T-helper 17 cell (primary cell): Measurements from ENCODE around the gene CCDC85A. TPM values are rescaled to one million over a fixed set of nuclear protein-coding genes. Genes with fewer than 3 reads are reported as not detected.

Source experiments
- ATAC-seq: fragments of 150-1000 bp; cut with Tn5 transposase; 2 replicates; pipeline ENCODE4 v1.10.0; 2021; ENCODE audit warnings: mild to moderate bottlenecking, moderate library complexity
- DNase-seq, 3 donors: peaks; one replicate each; pipeline versions ENCODE4 v3.0.0 to v3.0.0-alpha.2; 2020 to 2021
- H3K9me3 ChIP-seq: one replicate; pipeline ENCODE4 v1.7.0; 2013; ENCODE audit warnings: low read length, mild to moderate bottlenecking; ENCODE audit not compliant: control insufficient read depth, poor library complexity, severe bottlenecking
- H3K27ac Mint-ChIP-seq: one replicate; pipeline ENCODE4 v1.8.0; 2022; ENCODE audit warnings: mild to moderate bottlenecking, moderate library complexity, mixed read lengths
- H3K27me3 Mint-ChIP-seq: one replicate; pipeline ENCODE4 v1.8.0; 2022; ENCODE audit warnings: mixed read lengths
- H3K36me3 Mint-ChIP-seq: one replicate; pipeline ENCODE4 v1.8.0; 2022; ENCODE audit warnings: low read depth, mixed read lengths
- H3K4me1 Mint-ChIP-seq: one replicate; pipeline ENCODE4 v1.8.0; 2022; ENCODE audit warnings: mild to moderate bottlenecking, mixed read lengths
- H3K4me3 Mint-ChIP-seq: one replicate; pipeline ENCODE4 v1.8.0; 2022; ENCODE audit warnings: mild to moderate bottlenecking, moderate library complexity, mixed read lengths
- total RNA-seq, 4 donors: library from RNA in 2 of 4; stranded (reverse) in 2 of 4; gene quantifications; one replicate each; pipeline ENCODE4 v1.2.3 and lab custom pipeline; 2022 to 2026

Gene CCDC85A
- total RNA-seq, 2 donors from 2014 or later = not detected

DNA sequence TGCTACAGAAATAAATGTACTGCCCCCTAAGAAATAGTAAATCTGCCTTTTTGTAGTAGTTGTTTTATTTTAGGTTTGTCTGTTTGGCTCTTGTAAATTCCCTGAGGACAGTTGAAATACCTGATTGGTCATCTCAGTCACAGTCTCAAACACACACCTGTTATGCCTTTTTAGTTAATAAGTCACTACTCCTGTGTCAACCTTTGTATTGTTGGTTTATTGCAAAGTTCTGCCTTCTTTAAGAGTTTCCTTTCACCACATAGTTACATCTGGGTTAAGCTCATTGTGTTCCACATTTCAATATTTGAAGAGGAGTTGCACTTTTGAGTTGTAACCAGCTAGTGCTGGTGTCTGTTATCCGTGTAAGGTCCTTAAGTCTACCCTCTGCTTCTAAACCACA lies 198.7 kb downstream of the CCDC85A start:
- no peaks in the 10 kb centered on the region for H3K27me3 Mint-ChIP-seq
- DNase-seq = no peak

DNA sequence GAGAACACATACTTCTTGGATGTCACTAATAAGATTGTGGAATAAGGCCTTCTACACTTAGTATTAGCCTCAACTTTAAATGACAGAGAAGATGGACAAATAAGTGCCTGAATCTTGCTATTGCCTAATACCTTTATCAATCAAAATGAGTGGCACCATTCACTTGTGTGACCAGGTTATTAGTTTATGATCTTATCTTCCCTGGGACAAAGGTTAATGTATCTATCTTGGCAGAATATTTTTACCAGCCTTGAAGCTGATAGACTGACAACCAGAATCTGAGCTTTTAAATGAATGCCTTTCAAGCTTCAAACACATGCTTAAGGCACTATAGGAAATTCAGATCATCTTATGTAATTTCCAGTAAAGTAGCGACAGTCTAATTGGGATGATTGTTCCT lies 202.9 kb downstream of the CCDC85A start:
- H3K4me3 Mint-ChIP-seq = no peak overlapping the region
- DNase-seq = no peak
- ATAC-seq = no peak
- no peak overlapping the region for H3K27ac Mint-ChIP-seq
- no peaks in the 10 kb centered on the region for H3K27me3 Mint-ChIP-seq
- H3K4me1 Mint-ChIP-seq = no peaks in the 10 kb centered on the region
- no peaks in the 10 kb centered on the region for H3K36me3 Mint-ChIP-seq
- H3K9me3 ChIP-seq = no peaks in the 10 kb centered on the region

More for the DNA sequence above, 198.7 kb downstream of the CCDC85A start:
- Mint-ChIP-seq H3K4me1 (no peaks in the 10 kb centered on the region), H3K36me3 (no peaks in the 10 kb centered on the region), H3K27ac (no peak overlapping the region), H3K4me3 (no peak overlapping the region)
- H3K9me3 ChIP-seq = no peaks in the 10 kb centered on the region
- no peak for ATAC-seq

DNA sequence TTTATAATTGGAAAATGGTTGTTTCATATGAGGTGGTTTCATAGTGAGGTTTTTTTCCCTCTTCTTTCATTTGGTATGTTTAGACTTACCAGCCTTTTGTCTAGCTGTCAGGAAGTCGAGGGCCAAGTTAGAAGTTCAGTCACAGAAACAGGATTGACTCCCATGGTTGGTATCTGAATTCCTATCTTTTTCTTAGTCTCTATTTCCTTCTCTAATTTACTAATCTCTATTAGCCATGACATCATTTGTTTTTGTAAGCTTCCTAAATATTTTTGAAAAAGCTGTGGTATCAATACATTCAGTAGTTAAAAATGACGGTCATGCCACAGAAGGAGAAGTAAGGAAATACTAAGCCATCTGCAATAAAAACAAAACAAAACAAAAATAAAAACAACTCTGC lies 206.9 kb downstream of the CCDC85A start:
- no peak overlapping the region for H3K27ac Mint-ChIP-seq
- H3K4me3 Mint-ChIP-seq = no peak overlapping the region
- ATAC-seq (no peak), DNase-seq (no peak)
- no peaks in the 10 kb centered on the region for H3K36me3 Mint-ChIP-seq
- H3K9me3 ChIP-seq = no peaks in the 10 kb centered on the region
- no peaks in the 10 kb centered on the region for H3K4me1 Mint-ChIP-seq
- no peaks in the 10 kb centered on the region for H3K27me3 Mint-ChIP-seq

DNA sequence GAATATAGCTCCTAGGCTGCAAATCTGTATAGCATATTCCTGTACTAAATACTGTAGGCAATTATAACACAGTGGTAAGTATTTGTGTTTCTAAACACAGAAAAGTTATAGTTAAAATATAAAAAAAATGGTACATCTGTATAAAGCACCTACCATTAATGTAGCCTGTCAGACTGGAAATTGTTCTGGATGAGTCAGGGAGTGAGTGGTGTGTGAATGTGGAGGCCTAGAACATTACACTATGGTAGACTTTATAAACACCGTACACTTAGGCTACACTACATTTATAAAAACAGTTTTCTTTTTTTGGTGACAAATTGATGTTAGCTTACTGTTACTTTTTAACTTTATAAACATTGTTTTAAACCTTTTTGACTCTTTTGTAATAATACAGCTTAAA lies 226.3 kb downstream of the CCDC85A start:
- DNase-seq = no peak
- H3K4me1 Mint-ChIP-seq = no peaks in the 10 kb centered on the region
- ATAC-seq = no peak
- H3K27ac Mint-ChIP-seq = no peak overlapping the region
- no peaks in the 10 kb centered on the region for H3K36me3 Mint-ChIP-seq
- no peaks in the 10 kb centered on the region for H3K27me3 Mint-ChIP-seq
- H3K9me3 ChIP-seq = no peaks in the 10 kb centered on the region
- no peak overlapping the region for H3K4me3 Mint-ChIP-seq

DNA sequence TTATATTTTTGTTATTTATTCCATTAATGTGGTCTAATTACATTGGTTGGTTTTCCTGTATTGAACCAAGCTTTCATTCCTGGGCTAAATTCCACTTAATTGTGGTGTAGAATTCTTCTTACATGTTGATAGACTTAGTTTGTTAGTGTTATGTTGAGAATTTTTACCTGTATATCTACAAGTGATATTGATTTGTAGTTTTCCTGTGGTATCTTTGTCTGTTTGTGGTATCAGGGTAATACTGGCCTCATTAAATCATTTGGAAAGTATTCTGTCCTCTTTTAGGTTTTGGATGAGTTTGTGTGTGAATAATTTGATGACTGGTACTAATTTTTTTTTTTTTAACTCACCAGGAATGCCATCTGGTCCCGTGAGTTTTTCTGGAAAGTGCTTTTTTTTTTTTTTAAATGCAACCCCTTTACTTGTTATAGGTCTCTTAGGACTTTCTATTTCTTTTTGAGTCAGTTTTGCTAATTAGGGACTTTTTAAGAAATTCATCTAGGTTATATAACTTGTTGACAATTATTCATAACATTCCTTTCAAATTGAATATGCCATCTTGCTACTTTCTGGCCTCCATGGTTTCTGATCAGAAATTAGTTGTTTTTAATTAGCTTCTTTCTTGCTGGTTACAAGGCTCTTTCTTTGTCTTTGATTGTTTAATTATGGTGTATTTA lies 232.8 kb downstream of the CCDC85A start:
- Mint-ChIP-seq H3K4me1 (no peaks in the 10 kb centered on the region), H3K36me3 (no peaks in the 10 kb centered on the region), H3K27ac (no peak overlapping the region), H3K27me3 (no peaks in the 10 kb centered on the region), H3K4me3 (no peak overlapping the region)
- peaks cover 2% of the 10 kb centered on the region for H3K9me3 ChIP-seq
- DNase-seq = no peak
- ATAC-seq = no peak
